ENCODE results near the gene MYPN. TPM values are rescaled to one million over a fixed set of nuclear protein-coding genes. Genes with fewer than 3 reads are reported as not detected.
"Not testable (repeated sequence)": the region's sequence is repeated elsewhere in the genome, so short reads cannot be mapped to it uniquely, and the experiment has no call there.

Gene MYPN
- total RNA-seq, 1 donor = not detected

DNA sequence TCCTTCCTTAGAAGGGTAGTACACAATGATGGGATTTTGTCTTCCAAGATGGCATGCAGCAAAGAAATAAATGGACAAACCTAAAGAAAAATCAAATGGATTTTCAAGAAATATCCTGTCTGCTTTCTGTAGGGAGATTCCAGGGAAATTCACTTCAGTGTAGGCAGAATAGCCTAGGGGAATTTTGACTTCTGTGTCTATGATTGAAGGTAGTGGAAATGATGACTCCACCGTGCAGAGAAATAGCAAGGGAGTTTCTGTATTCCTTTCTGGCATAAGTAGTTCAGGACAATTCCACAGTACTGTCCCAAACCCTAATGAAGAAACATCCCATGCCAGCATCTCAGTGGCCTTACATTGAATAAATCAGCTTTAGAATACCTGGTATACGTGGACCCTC is 113.1 kb downstream of the MYPN start:
- no peak for DNase-seq (ENCODE audit: low read depth in 2 of 3, low spot score in 2 of 3)

DNA sequence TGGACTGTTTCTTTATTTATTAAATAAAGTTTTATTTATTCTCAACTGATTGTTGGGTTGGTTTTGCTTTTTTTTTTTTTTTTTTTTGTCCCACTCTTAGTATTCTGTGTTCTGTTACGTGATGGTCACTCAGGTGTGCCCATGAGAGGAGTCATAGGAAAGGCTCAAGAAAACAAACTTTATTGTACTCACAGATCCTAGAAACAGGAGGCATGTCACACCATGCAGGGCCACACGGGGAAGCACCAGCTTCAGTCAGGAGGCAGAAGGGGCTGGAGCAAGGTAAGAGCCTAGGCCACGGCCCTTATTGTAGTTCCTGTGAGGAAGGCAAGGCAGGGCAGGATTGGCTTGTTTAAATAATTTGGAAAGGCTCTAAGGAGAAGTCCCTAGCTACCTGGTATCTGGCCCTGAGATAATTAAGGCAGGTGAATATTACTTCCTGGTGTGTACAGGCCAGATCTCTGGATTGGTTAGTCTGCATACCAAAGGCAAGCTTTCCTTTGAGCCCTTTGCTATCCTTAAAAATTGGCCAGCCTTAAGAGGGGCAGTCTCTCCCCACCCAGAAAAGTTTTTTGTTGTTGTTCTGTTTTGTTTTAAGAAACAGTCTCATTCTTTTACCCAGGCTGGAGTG is 114.4 kb downstream of the MYPN start:
- peak in 1 of 3 donors; percentile 32 for DNase-seq (ENCODE audit: low read depth in 2 of 3, low spot score in 2 of 3)

DNA sequence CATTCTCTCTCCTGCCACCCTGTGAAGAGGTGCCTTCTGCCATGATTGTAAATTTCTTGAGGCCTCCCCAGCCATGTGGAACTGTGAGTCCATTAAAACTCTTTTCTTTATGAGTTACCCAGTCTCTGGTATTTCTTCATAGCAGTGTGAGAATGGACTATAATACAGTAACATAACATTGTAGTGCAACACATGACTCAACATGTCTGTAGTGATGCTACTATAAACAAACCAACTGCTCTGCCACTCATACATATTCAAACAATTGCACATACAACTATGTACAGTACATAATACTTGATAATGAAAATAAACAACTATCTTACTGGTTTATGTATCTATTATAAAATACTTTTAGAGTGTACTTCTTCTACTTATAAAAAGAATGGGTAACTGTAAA is 115.5 kb downstream of the MYPN start:
- no peak for DNase-seq (ENCODE audit: low read depth in 2 of 3, low spot score in 2 of 3)

DNA sequence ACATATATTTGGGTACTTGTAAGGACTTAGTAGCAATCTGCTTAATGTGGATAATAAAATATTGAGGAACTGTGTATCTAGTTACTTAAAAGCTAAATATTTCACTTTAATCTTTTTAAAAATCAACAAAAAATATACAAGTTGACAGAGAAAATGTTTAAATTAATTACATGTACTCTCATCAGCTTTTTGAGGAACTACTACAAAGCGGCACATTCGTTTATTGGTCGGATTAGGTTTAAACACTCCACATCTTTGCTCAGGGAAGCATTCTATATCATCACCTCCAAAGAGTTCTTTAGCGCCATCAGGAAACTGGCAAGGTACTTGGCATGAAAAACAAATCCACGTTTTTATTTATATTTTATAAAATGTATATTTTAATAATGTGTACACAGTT is 121.0 kb downstream of the MYPN start:
- DNase-seq (ENCODE audit: low read depth in 2 of 3, low spot score in 2 of 3) = no peak

DNA sequence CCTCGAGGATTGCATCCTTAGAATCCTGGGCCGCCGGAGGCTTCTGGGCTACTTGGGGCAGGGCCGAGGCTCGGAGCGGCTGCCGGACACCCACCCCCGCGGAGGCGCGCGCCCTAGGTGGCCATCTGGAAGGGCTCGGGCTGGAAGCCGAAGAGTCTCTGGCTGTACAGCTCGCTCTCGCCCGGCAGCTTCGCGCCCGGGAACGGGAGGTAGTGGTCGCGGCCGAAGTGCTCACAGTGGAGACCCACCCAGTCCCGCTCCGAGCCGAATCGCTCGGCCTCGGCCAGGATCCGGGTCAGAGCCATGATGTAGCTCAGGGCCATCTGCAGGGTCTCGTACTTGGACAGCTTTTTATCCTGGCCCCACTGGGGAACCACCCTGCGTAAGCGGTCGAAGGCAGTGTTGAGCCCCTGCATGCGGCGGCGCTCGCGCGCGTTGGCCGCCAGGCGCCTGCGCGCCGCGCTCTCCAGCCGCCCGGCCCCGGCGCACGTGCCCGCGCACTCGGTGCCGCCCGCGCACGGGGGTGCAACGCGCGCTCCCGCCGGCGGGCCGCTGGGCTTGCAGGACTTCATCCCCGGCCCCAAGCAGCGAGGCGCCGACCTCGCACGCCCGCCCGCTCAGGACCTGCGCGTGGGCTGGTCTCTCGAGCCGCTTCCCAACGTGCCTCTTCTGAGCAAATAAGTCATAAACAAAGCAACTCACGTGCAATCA is 122.0 kb downstream of the MYPN start:
- DNase-seq (ENCODE audit: low read depth in 2 of 3, low spot score in 2 of 3) = peak in 2 of 3 donors; percentile 65 to 67

DNA sequence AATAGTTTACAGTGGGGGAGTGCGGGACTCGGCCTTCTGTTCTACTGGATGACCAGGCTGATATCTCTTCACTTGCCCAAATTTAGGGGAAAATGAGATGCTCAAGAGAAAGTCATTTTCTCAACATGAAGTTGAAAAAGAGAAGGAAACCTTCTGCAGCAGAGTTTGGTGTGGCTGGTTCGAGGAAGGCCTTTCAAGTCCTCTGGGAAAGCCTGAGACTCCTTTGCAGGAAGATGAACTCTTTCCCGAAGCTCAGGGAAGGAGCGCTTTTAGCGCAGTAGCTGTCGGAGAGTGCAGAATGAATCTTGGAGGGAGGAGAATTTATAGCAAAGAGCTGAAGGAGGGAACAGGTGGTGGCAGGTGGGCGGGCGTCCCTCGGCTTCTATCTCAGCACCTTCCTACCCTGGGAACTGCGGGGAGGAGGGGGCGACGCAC is 122.5 kb downstream of the MYPN start, which contains the start of gene ATOH7:
ATOH7 (minus strand) TSS at position 297 of the 435 bp plus-strand sequence. CDS start 436 bp downstream, outside the sequence.
- DNase-seq (ENCODE audit: low read depth in 2 of 3, low spot score in 2 of 3) = no peak

DNA sequence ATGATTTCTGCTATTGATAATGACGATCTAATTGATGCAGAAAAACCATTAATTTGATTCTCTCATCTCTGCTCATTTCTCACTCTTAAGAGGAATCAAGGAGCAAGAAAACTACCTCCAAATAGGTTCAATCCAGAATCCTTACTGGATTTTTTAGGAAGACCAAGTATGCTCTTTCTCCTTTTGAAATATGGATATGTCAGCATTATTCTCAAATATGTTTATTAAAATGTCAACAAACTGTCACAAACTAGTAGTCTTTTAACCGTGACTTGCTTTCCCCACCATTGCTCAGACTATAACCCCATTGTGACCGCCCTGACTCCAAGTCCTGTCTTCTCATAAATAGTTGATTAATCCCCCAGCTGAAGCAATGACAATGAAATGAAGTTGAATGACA is 123.8 kb downstream of the MYPN start:
- DNase-seq (ENCODE audit: low read depth in 2 of 3, low spot score in 2 of 3) = no peak

DNA sequence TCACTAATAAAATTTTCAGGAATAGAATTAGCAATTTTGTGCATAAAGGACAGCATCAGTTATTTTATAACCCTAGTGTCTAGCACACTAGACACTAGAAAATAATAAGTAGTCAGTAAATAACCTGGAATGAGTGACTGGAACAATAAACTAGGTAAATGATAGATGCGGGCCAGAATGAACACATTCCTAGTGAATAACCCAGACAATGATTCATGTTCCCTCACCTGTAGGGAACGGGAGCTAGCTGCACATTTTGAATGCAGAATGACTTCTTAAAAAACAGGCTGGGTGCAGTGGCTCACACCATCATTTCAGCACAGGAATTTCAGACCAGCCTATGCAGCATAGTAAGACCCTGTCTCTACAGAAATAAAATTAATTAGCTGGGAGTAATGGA is 125.8 kb downstream of the MYPN start:
- DNase-seq (ENCODE audit: low read depth in 2 of 3, low spot score in 2 of 3) = no peak

DNA sequence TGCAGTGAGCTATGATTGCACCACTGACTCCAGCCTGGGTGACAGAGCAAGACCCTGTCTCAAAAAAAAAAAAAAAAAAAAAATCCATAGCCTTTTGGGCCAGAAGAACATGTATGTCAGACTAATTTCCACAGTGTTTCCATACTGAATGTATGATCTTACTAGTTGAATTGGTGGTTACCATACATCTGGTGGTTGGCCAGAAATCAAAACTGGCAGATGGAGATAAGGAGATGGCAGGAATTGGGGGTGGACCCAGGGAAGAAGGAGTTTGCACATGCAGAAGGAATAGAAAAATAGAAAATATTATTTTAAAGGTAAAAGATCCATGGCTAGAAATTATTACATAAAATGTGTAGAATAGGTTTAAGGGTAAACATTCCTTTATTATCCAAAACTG is 126.3 kb downstream of the MYPN start:
- no peak for DNase-seq (ENCODE audit: low read depth in 2 of 3, low spot score in 2 of 3)

DNA sequence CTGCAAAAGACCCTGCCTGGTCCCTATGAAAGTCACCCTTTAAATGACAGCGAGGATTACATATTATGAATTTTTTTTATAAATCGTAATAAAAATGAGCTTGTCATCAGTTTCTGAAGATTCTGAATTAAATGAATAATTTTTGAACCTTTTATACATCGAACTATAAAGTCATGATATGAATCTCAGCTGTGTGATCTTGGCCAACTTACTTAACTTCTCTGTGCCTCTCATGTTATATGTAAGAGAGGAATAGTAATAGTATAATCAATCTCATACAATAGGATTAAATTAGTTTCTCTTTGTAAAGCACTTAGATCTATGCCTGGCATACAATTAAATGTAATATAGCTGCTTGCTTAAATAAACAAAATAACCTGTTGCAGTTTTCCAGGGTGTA is 127.9 kb downstream of the MYPN start:
- no peak for DNase-seq (ENCODE audit: low read depth in 2 of 3, low spot score in 2 of 3)

DNA sequence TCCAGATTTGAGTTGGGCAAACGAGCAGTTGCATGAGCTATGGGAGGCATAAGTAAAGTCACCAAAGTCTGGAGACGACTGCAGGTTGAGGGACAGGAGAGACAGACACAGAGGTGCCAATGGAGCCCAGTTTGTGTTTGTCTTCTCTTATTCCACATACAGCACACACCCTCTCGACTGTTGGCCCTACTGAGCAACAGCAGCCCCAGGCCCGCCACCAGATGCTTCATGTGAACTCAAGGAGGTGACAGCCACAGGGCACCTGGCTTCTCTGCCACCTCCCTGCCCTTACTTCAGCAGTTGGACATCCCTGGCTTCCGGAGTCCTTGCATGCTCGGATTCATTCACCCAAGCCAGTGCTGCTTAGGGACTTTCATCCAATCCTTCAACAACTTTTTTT is 129.1 kb downstream of the MYPN start:
- DNase-seq (ENCODE audit: low read depth in 2 of 3, low spot score in 2 of 3) = no peak

DNA sequence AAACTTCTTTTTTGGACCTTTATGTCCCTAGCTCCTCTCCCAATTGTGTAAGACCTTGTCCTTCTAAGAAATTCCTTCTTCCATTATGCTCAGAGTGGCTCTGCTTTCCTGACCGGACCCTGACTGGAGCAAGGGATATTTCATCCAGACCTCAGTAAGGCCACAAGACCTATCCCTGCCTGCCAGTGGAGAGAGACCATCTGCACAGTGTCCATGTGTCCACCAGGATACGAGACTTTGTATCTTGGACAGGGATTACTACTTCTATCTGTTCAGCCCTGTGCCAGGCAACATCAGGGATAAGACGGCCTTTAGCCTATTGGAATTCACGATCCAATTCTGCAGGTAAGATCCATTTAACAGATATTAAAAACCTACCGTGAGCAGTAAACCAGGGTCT is 129.8 kb downstream of the MYPN start:
- DNase-seq (ENCODE audit: low read depth in 2 of 3, low spot score in 2 of 3) = no peak

DNA sequence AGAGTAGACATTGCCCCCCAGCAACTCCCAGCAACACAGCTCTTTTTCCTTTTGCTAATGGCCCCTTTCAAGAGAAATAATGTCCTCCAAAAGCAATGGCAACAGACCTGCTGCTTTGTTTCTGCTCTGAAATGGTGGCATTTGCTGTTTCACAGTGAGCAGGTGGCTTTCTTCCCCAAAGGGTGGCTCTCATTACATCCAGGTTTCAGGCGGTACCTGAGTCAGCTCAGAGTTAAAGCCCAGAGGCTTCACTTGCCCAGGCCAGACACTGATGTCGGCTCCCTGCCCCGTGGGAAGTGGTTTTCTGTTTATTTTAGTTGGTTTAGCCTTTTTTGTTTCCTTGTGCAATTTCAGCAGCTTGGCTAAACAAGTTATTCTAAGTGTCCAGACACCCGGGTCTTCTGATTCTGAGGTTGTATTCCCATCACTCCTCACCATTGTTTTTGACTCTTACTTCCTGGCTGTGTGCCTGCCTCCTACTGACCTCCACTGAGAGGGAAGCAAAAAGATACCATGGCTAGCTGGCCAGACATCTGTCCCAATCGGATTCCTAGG is 130.4 kb downstream of the MYPN start:
- no peak for DNase-seq (ENCODE audit: low read depth in 2 of 3, low spot score in 2 of 3)

DNA sequence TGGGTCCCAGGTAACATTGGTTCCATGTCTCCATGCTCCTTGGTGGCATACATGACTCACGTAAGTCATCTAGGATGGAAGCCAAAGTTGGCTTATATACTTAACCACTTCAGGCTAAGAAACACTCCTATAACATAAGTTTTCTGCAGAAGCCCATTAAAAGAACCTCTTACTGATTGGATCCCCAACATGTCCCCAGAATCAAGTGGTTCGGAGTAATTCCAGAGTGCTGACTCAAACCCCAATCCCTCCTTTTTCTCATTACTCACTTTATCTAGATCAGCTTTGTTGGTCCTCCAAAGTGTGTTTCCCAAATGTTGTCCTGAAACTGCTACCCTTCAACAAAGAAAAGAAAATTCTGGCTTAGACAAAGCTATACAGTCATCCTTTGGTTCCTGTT is 132.8 kb downstream of the MYPN start:
- DNase-seq (ENCODE audit: low read depth in 2 of 3, low spot score in 2 of 3) = no peak

DNA sequence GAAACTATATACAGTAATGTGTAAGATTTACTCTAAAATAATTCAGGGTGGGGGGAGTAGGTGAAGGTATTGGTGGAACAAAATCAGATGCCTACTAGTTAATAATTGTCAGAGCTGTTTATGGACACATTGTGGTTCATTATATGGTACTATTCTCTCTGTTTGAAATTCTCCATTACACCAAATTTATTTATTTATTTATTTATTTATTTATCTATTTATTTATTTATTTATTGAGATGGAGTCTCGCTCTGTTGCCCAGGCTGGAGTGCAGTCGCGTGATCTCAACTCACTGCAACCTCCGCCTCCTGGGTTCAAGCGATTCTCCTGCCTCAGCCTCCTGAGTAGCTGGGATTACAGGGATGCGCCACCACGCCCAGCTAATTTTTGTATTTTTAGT is 137.1 kb downstream of the MYPN start:
- not testable (repeated sequence) for DNase-seq (ENCODE audit: low read depth in 2 of 3, low spot score in 2 of 3)

DNA sequence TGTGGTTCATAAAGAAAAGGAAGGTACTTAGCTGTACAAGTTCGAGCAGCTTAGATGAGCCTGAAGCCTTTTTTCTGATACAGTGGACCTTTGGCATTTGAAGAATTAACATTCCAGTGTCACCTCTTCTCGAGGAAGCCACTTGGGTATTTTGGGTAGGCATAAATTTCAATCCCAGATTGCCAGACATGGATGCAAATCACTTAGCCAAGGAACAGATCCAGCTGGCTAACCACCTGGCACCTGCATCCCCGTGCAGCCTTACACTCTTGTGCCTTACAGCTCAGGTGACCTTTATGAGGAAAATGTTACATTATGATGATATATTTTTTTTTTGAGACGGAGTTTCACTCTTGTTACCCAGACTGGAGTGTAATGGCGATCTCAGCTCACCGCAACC is 138.6 kb downstream of the MYPN start:
- DNase-seq (ENCODE audit: low read depth in 2 of 3, low spot score in 2 of 3) = no peak

DNA sequence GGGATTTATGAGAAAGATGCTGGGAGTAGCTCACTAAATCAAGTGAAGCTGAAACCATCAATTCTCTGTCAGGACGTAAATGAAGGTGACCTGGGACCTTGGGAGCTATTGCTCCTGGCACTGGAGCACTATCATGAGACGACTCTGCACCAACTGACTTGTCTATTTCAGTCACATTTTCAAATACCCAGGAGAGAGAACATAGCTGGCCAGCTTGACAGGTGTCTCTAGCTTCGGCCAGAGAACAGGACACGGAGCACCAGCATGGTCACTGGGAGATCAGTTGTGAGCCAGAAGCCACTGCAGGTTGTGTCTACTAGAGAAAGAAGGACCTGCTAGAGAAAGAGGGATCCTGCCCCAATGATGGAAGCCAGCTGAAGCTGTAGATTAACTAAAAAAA is 140.0 kb downstream of the MYPN start:
- no peak for DNase-seq (ENCODE audit: low read depth in 2 of 3, low spot score in 2 of 3)

DNA sequence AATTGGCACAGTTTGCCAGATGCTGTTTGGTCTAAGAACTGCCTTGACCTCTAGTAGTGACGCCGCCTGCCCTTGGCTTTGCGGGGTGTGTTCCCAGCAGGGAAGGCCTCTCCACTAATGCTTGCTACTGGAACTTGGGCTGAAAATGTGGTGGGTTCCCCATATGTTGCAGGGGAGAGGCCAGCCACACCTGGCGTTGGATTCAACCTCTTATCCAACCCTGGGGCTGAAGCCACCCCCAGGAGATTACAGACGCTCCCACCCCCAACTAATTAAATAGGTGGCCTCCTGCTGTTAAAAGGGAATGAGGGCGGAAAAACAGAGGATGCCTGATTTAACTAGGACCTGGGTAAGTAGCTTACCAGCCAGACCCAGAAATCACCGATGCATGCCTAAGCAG is 141.9 kb downstream of the MYPN start:
- DNase-seq (ENCODE audit: low read depth in 2 of 3, low spot score in 2 of 3) = no peak

DNA sequence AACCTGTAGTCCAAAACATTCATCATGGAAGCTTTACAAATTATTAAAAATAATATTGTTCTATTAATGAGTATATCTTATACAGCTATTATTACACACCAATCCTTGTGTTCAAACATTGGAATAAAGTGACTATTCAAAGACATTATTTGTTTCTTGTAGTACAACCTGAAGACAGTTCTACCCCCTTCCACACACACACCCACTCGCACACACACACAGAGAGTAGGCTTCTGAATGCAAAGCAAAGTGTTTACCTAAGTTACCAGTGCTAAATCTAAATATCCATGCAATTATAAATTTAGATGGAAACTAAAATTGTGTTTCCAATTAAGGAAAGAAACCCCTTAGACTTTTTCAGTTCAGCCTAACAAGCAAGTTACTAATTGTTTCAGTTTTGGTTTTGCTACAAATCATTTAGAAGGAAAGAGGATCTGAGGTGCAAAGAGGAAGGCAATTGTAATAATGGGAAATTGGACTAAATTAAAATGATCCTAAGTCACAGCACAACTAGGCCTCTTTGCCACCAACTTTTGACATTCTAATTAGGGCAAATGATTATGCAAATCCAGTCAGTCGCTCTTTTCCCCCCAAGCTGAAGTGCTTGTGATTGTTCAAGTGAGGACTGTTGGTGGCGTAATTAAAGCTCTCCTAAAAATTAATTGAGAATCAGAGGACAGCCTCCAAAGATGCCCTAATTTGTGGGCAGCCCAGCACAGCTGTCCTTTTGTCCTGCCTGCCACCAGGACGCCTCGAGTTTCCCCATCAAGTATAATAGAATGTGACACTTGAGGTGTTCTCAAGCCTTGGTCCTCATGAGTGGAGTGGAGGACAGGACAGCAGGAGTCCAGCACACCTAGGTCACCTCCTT is 142.6 kb downstream of the MYPN start:
- DNase-seq (ENCODE audit: low read depth in 2 of 3, low spot score in 2 of 3) = no peak

DNA sequence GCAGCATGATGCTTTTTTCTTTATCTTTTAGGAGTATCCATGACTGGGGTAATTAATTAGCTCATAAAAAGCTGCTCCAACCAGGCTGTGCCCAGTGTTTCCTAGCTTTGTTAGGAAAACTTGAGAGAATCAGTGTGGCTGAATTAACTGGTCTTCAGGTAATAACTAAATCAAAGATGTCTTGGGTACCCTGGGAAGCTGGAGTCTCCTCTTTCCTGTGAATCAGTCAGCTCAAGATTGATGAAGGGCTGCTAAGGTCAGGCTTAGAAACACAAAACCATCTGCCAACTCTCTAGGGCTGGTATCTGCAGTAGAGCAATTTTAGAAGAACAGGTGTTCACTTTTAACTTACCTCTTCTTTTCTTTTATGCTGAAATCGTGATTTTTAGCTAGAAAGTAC is 144.1 kb downstream of the MYPN start:
- no peak for DNase-seq (ENCODE audit: low read depth in 2 of 3, low spot score in 2 of 3)

DNA sequence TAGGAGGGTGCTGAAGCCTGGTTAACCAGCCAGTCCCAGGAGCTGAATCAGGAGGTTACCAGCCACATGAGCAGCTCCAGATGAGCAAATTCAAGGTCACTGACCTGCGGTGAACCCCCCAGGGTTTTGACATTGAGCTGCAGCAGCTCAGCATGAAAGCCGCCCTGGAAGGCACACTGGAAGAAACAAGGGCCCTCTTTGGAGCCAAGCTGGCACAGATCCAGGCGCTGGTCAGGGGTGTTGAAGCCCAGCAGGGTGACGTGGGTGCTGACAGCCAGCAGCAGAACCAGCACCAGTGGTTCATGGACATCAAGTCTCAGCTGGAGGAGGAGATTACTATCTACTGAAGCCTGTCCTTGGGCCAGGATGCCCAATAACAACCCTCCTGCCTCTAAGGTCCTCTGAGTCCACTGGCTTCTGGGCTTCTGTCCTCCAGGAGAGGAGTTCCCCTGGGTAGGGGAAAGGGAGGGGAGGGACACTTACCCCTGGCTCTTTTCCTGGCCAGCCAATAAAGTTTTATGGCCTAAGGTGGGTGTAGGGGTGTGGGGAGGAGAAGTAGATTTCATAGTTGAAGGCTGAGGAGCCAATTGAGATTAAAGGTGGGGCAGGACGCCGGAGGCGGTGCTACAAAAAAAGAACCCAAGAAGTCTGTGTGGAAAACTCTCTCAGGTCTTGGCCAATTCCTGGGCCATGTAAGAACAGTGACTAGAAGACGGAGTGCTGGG is 152.0 kb downstream of the MYPN start:
- DNase-seq (ENCODE audit: low read depth in 2 of 3, low spot score in 2 of 3) = no peak
